GM12892 (cell line): ENCODE results near the gene ACRV1. TPM values are rescaled to one million over a fixed set of nuclear protein-coding genes. Genes with fewer than 3 reads are reported as not detected.
"Not testable (repeated sequence)": the region's sequence is repeated elsewhere in the genome, so short reads cannot be mapped to it uniquely, and the experiment has no call there.

ENCODE experiments used
- DNase-seq: peaks from one replicate; pipeline ENCODE4 v3.0.0; 2011; ENCODE audit not compliant: insufficient read length
- FAIRE-seq: peaks from 2 replicates; lab custom pipeline; 2011; peaks lifted over from hg19 to GRCh38; lab: Jason Lieb, UNC
- POLR2A ChIP-seq: IDR thresholded peaks from 2 replicates; pipeline ENCODE4 v1.6.1; 2011; ENCODE audit warnings: low read depth, low read length, control low read depth
- POLR2AphosphoS5 ChIP-seq: IDR thresholded peaks from 2 replicates; pipeline ENCODE4 v1.6.1; 2011; ENCODE audit warnings: low read depth, low read length, control low read depth
- TAF1 ChIP-seq: IDR thresholded peaks from 2 replicates; pipeline ENCODE4 v1.6.1; 2011; ENCODE audit warnings: low read depth, mild to moderate bottlenecking, control low read depth, low read length, borderline replicate concordance
- polyA plus RNA-seq: library from polyadenylated mRNA; unstranded; fragments of >200 nt; gene quantifications from one replicate; pipeline ENCODE4 v1.2.1, GENCODE V29; 2012; ENCODE audit warnings: missing spikeins, inconsistent platforms; ENCODE audit not compliant: missing spikeins

ACRV1 gene
- 0.30 TPM for polyA plus RNA-seq

- no peak for FAIRE-seq
- TF ChIP-seq POLR2A, result no peak
Observed at GRCh38 chr11:125680747-125681146, at the start of gene ACRV1. ACRV1 (minus strand) TSS chr11:125680847; CDS start chr11:125680780, 67 bp downstream.

GRCh38 chr11:125728969-125729368 lies 48.3 kb upstream of the ACRV1 start:
- DNase-seq, result no peak
- FAIRE-seq, result no peak
- TF ChIP-seq TAF1, result no peak
- TF ChIP-seq POLR2A, result no peak
- TF ChIP-seq POLR2AphosphoS5, result no peak

More at GRCh38 chr11:125680747-125681146, at the start of gene ACRV1:
- no peak for DNase-seq

GRCh38 chr11:125724125-125724524 lies 43.5 kb upstream of the ACRV1 start:
- no peak for DNase-seq
- no peak for TF ChIP-seq POLR2AphosphoS5
- TF ChIP-seq POLR2A, result no peak
- no peak for TF ChIP-seq TAF1
- no peak for FAIRE-seq

GRCh38 chr11:125720781-125721180 lies 40.1 kb upstream of the ACRV1 start:
- TF ChIP-seq POLR2AphosphoS5 (no peak), TAF1 (no peak), POLR2A (no peak)
- no peak for DNase-seq
- FAIRE-seq, result no peak

GRCh38 chr11:125704686-125705085 lies 24.0 kb upstream of the ACRV1 start:
- DNase-seq, FAIRE-seq: not testable (repeated sequence)

GRCh38 chr11:125701858-125702621 lies 21.4 kb upstream of the ACRV1 start:
- TF ChIP-seq TAF1 (no peak), POLR2AphosphoS5 (no peak), POLR2A (no peak)
- DNase-seq, result no peak
- FAIRE-seq, result no peak

- no peak for DNase-seq
- TF ChIP-seq TAF1 (no peak), POLR2AphosphoS5 (no peak), POLR2A (no peak)
- no peak for FAIRE-seq
Observed at GRCh38 chr11:125701018-125701610, 20.5 kb upstream of the ACRV1 start.

GRCh38 chr11:125694951-125695350 lies 14.3 kb upstream of the ACRV1 start:
- TF ChIP-seq TAF1 (no peak), POLR2A (no peak), POLR2AphosphoS5 (no peak)
- FAIRE-seq (no peak), DNase-seq (no peak)

GRCh38 chr11:125692887-125693286 lies 12.2 kb upstream of the ACRV1 start:
- FAIRE-seq, result no peak
- no peak for DNase-seq
- TF ChIP-seq POLR2A (no peak), POLR2AphosphoS5 (no peak), TAF1 (no peak)

- FAIRE-seq, result no peak
- DNase-seq, result no peak
- TF ChIP-seq TAF1 (no peak), POLR2AphosphoS5 (no peak), POLR2A (no peak)
Observed at GRCh38 chr11:125690006-125690405, 9.4 kb upstream of the ACRV1 start.

- TF ChIP-seq TAF1 (no peak), POLR2AphosphoS5 (no peak), POLR2A (no peak)
- FAIRE-seq, result no peak
Observed at GRCh38 chr11:125689274-125689859, 8.7 kb upstream of the ACRV1 start.

GRCh38 chr11:125688632-125689031 lies 8.0 kb upstream of the ACRV1 start:
- FAIRE-seq, result no peak

More at GRCh38 chr11:125689274-125689859, 8.7 kb upstream of the ACRV1 start:
- DNase-seq, result no peak

GRCh38 chr11:125688066-125688465 lies 7.4 kb upstream of the ACRV1 start:
- TF ChIP-seq POLR2AphosphoS5, result no peak
- DNase-seq (no peak), FAIRE-seq (no peak)

More at GRCh38 chr11:125688632-125689031, 8.0 kb upstream of the ACRV1 start:
- TF ChIP-seq TAF1 (no peak), POLR2A (no peak), POLR2AphosphoS5 (no peak)
- no peak for DNase-seq
